Hypothalamus (tissue), 51 donors: ENCODE results near the gene ACBD7.

ENCODE experiments used
- DNase-seq, 51 donors: peaks; one replicate each; lab custom pipeline; 2025; lab: John Stamatoyannopoulos, UW

Gene ACBD7

DNA sequence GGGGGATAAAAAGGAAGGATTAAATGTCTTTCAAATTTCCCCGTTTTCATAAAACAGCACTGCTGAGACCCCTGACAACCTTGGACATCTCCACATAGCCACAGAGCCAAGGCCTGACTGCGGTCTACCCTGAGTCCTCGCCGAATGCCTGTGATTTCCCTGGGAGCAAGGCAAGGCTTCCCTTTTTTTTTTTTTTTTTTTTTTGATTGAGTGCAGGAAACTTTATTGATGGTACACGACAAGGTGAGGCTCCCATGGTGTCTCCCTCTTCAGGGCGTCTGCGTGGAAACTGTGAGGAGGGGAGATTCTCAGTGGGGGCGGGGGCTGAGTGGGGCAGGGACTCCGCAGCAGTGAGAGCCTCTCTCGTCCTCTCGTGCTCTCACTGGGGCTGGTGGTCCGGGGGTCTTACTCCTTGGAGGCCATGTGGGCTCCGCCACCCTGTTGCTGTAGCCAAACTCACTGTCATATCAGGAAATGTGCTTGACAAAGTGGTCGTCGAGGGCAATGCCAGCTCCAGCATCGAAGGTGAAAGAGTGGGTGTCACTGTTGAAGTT, 4.4 kb upstream of the ACBD7 start:
- DNase-seq: no peak

DNA sequence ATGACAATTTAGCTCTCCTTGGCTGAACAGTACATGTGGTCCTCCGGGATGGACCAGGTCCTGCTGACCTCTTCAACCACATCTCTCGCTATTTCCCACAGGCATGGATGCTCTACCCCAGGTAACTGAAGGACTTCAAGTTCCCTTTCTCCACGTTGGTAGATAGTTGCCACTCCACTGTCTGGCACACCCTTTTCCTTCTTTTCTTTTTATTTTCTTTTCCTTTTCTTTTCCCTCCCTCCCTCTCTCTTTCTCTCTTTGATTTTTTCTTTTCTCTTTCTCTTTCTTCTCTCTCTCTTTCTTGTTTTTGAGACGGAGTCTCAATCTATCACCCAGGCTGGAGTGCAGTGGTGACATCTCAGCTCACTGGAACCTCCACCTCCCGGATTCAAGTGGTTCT, 2.8 kb upstream of the ACBD7 start:
- no peak for DNase-seq

DNA sequence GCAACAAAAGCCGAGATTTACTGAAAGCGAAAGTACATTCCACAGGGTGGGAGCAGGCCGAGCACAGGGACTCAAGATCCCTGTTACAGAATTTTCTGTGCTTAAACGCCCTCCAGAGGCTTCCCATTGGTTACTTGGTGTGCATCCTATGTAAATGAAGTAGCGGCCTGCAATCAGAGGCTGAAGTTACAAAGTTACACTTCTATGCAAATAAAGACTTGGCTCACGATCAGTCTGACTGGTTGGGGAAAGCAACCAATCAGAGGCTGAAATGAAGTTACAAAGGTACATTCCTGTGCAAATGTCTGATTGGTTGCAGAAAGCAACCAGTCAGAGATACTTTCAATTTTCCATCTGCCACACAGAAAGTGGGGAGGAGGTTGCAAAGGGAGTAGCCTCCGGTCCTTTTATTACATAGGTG, 4.1 kb downstream of the ACBD7 start:
- peak in 25 of 51 donors; percentile 5 to 78 (median 22) for DNase-seq

DNA sequence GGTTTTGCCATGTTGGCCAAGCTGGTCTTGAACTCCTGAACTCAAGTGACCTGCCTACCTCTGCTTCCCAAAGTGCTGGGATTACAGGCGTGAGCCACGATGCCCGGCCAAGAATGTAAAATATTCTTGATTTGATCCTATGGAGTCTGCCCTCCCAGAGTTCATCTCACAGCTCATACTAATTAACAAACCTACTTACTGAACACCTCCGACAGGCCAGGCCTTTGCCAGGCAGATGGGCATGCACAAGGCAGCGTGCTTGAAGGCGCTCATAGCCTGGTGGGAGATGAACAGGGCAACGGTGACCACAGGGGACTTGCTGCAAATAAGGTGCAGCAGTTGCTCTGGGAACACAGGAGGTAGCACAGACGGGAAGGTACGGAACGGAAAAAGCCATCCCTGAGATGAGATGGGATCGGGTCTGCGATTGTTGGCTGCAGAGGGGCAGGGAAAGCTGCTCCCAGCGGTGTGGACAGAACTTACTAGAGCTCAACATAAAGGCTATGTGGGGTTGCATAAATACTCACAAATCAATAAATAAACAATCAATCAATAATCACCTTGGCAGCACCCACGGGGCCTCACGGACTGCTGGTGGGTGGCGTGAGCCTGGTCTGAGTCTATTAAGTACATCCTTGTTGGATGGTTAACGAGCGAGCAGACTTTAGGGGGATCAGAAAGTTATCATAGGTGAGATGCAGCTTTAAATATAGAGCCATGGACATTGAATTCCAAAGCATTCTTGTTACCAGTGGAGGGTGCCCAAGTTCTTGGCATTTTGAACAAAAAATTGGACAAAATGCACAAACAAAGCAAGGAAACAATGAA, 4.7 kb downstream of the ACBD7 start:
- DNase-seq: no peak

DNA sequence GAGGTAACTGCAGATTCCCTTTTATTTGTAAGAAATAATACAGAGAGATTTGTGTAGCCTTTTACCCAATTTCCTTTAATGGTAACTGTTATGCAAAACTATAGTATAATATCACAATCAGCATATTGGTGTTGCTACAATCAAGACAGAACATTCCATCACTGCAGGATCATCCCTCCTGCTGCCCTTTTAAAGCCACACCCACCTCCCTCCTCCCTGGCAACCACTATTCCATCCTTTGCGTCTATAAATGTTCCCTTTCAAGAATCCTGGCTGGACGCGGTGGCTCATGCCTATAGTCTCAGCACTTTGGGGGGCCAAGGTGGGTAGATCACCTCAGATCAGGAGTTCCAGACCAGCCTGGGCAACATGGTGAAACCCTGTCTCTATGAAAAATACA, 13.2 kb downstream of the ACBD7 start:
- no peak for DNase-seq

DNA sequence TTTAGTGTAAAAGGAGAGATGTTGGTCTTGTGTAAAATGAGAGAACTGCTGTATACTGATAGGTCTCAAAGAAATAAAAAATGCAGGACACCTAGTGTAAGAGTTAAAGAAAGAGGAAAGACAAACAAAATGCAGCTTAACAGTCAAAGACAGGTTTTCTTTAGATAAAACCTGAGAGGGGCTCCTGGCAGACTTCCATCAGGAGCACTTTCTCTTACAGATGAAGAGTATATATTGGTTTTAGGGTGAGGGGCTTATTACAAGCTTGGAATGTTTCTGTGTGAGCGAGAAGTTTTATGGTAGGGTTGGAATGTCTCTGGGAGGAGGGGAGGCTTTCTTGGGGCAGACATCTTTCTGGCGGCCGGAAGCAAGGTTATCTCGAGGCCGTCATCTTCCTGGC, 16.2 kb downstream of the ACBD7 start:
- no peak for DNase-seq

DNA sequence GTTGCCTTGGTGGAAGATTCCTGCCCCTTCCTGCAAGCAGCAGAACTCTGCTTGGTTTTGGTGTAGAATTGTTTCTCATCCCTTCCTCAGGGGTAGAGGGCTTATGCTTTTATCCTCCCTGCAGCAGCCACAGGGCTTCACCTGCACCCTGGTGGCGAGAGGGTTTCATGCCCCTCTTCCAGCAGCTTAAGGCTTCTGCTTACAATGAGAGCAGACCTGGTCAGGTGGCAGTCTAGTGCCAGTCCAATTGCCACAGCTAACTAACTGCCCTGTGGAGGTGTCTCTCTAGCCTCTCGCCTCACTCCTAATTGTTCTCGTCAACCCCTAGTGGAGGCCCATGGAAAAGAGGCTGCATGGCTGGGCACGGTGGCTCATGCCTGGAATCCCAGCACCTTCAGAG, 19.3 kb downstream of the ACBD7 start:
- DNase-seq: no peak

DNA sequence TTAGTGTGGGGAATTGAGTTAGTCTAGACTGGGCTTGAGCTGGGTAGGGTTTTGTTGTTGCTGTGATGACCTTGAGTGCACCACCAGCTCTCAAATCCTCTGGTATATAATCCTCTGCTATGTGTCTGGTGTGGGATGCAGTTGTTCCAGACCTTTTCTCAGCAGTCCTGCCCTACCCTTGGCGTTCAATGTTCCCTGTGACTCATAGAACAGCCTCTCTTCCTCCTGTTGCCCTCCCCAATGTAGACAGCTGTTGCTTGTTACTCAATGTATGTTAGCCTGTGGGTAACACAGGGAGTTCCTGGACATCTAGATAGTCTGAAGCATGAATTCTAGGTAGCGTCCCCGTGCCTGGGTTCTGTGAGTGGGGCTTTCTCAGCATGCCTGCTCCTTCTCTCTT, 19.8 kb downstream of the ACBD7 start:
- no peak for DNase-seq

DNA sequence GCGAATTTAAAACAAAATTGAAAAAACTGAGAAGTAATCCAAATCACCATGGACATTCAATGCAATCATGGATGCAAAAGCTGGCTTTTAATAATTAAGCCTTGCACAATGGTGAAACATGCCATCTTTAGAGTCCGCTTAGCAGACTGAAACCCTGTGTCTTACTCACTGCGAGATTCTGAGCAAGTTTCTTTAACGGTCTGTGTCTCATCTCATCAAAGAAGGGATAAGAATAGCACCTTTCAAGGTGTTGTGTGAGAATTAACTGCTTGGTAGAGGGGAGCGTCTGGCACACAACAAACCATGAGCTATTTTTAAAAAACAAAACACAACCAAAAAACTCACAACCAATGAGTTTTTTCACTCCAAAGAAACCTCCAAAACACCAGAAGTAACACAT, 21.4 kb downstream of the ACBD7 start:
- DNase-seq: no peak

DNA sequence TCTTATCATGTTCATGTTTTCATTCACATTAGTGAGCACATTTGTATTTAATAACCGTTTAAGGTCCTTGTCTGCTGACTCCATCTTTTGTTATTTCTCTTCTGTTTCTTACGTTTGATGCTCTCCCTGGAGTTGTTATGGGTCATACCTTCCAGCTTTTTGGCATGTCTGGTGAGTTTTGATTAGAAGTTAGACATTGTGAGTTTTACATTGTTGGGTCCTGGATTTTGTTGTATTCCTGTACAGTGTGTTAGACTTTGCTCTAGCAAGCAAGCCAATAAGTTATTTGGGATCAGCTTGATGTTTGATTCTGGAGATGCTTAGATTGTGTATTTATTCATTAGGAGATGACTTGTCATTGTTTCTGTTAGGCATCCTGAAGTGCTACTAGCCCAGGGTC, 27.9 kb downstream of the ACBD7 start:
- DNase-seq: no peak

DNA sequence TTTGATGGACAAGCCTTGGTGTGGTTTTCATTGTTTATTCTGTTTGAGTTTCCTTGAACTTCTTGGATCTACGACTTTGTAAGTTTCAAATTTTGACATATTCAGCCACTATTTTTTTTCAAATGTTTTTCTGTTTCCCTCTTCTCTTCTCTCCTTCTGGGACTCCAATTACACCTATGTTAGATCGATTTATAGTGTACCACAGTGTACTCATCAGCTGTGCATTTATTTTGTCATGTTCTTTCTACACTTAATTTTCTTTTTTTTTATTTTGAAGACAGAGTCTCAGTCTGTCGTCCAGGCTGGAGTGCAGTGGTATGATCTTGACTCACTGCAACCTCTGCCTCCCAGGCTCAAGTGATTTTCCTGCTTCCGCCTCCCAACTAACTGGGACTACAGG, 28.7 kb downstream of the ACBD7 start:
- DNase-seq: no peak

DNA sequence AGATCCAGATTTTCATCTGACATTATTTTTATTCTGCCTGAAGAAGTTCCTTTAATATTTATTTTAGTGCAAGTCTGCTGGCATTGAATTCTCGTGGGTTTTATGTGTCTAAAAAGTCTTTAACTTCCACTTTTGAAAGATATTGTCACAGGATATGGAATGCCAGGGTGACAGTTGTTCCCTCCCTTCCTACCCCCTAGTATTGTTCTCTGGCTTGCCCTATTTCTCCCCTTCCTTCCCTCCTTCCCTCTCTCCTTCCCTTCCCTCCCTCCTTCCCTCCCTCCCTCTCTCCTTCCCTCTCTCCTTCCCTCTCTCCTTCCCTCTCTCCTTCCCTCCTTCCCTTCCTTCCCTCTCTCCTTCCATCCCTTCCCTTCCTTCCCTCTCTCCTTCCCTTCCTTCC, 29.9 kb downstream of the ACBD7 start:
- DNase-seq: no peak

DNA sequence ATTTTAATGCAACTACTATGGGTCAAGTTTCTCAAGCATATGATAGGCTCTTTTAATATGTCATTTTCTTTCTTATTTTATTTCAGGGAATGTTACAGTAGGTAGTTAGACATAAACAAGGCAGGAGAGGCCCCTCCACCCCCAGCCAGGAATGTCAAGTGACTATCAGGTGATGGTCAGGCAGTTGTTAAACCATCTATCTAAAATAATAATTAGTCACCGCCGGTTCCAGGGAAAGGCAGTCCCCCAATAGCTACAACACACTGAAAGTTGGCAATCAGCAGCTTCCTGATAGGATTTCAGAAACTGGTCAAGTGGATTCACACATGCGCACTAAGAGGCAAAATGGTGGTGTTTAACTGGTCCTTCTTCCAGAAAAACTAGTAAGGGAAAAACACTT, 35.5 kb downstream of the ACBD7 start:
- DNase-seq: no peak

DNA sequence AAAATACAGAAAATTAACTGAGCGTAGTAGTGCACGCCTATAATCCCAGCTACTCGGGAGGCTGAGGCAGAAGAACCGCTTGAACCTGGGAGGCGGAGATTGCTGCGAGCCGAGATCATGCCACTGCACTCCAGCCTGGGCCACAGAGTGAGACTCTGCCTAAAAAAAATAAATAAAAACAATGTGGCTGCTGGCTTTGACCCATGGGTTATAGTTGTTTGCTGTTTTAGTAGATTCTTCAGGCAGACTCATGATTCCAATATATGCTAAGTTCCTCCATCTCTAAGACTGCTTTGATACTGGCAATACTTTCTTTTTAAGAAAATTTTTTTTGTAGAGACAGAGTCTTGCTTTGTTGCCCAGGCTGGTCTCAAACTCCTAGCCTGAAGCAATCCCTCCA, 36.5 kb downstream of the ACBD7 start:
- DNase-seq: no peak

DNA sequence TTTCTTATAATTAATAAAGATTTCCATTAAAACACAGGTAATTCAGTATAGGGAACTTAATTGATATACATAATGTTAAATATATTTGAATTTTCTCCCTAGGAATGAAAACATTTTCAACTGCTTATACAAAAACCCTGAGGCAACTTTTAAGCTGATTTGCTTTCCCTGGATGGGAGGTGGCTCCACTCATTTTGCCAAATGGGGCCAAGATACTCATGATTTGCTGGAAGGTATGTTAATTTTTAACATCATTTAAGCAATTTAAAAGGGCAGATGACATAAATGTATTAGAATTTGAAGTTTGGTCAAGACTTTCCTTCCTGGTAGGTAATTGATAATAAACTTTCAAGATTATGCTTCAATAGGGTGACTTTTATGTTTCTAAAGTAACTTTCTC, 39.0 kb downstream of the ACBD7 start:
- no peak for DNase-seq

DNA sequence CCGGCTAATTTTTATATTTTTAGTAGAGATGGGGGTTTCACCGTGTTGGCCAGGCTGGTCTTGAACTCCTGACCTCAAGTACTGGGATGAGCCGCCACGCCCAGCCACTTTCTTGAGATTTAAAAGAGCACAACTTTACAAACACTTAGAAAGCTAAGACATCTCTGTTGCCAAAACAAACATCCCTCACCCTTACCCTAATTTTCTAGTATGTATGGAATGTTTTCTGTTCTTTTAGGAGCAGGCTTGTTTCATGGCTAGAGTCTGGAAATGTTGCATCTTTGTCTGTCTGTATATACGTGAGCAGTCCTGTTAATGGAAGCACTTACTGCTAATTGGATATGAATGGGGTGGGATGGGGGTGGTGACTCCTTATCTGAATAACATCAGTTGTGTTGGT, 42.0 kb downstream of the ACBD7 start:
- no peak for DNase-seq

DNA sequence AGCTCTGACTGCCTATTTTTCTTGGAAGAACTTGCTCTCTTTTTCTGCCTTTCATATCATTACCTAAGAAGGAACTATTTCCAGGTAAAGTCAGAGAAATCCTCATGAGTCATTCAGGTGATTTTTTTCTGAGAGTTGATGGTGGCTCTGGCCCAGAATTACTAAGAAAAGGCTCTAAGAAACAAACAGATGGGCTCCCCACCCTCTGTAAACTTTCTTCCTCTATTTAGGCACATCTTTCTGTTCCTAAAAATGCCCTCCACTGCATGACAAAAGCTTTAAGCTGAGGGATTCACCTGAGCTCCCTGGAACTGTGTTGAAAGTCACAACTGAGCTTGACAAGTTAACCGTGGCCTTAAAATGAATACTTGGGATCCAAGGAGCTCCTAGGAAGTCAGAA, 43.2 kb downstream of the ACBD7 start:
- DNase-seq: no peak

DNA sequence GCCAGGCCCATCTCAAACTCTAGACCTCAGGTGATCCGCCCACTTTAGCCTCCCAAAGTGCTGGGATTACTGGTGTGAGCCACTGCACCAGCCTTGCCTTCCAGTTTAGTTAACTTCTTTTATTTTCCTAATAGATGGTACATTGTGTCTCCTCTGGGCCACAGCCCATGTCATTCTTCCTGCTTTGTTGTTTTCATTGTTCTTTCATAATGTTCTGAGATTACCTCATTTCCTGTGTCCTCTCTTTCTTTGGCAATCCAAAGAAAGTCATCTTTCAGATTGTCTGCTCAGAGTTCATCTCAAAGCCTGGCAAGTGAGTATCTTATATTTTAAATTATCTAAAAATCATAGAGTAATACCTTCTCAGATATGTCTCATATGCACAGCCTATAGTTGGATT, 44.9 kb downstream of the ACBD7 start, which contains the start of gene OLAH:
TSS of gene OLAH (plus strand) at position 270 of the 400 bp plus-strand sequence. CDS start 3,346 bp downstream, outside the sequence.
- no peak for DNase-seq

DNA sequence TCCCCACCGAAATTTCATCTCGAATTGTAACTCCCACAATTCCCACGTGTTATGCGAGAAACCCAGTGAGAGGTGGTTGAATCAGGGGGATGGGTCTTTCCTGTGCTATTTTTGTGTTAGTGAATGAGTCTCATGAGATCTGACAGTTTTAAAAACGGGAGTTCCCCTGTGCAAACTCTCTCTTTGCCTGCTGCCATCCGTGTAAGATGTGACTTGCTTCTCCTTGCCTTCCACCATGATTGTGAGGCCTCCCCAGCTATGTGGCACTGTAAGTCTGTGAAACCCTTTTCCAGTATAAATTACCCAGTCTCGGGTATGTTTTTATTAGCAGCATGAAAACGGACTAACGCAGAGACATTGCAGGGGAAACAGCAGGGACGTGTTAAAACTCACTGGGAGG, 50.2 kb downstream of the ACBD7 start:
- DNase-seq: no peak

DNA sequence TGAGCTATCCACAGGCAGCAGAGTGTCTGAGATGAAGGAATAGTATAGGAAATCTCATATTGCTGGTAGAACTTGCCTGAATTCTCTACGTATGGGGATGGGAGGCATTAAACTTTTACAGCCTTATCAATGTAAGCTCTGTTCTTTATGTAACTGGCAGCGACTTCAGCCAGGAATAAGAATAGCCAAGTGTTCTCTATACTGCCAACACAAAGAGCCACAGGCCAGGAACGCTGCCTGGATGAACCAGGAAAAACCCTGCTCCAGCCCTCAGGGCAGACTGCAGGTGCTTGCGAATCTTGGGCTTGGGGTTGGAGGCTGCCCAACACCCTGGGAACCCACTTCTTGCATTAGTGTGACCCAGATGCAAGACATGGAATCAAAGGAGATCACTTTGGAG, 50.9 kb downstream of the ACBD7 start:
- DNase-seq: no peak

DNA sequence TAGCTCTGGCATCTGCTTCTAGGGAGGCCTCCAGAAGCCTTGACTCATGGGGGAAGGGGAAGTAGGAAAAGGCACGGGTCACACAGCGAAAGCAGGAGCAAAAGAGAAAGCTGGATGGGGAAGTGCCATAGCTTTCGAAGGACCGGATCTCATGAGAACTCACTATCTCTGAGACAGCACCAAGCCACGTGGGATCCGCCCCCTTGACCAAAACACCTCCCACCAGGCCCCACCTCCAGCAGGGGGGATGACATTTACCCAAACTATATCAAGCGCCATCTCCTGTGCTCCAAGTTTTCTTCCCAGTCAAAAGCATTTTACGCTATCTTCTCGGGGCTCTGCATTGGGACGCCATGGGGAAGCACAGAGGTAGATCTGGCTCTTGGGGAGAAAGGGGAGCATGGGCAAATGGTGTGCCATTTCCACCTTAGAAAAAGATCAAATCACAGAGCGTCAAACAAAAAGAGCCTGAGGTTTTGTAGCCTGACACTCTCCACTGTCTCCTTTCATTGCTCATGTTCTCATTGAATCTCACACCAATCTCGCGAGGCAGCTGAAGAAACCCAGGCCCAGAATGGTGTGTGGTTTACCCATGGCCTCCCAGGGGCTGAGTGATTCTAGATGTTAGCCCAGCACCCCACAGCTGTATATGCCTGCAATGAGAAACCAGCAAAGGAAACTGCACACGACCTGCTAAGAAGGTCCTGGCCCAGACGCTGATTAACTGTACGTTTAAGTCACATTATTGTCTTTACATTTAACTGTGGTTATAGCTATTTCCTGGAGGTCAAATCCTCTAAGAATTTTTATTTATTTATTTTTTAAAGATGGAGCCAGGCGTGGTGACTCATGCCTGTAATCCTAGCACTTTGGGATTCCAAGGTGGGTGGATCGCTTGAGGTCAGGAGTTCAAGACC, 52.9 kb downstream of the ACBD7 start:
- DNase-seq: peak in 20 of 51 donors; percentile 0 to 26 (median 7)
